Vagina (tissue), 2 donors: ENCODE results near the gene UNC93A.

Experiments
- CTCF ChIP-seq, 3 experiments: fragments of 450-650 bp in 2 of 3; fragments of 200-600 bp in 1 of 3; sonication (generic) in 1 of 3; IDR thresholded peaks; one replicate each; pipeline ENCODE4 v1.5.1; 2017 to 2019; ENCODE audit warnings: antibody characterized with exemption in 3 of 3, mild to moderate bottlenecking in 2 of 3, moderate library complexity in 2 of 3
- POLR2A ChIP-seq, 2 donors: fragments of 450-650 bp; IDR thresholded peaks; one replicate each; pipeline ENCODE4 v1.6.1; 2017; ENCODE audit warnings: antibody characterized with exemption in 2 of 2, mild to moderate bottlenecking in 2 of 2, moderate library complexity in 2 of 2
- POLR2AphosphoS5 ChIP-seq, 2 donors: sonication (generic); formaldehyde crosslinking; IDR thresholded peaks; one replicate each; pipeline ENCODE4 v1.9.0; 2017; ENCODE audit warnings: antibody characterized with exemption in 2 of 2, mild to moderate bottlenecking in 2 of 2, low read depth in 1 of 2; ENCODE audit not compliant: insufficient read depth in 1 of 2

- TF ChIP-seq POLR2A (IDR thresholded peaks at IDR 0.05) (no peak), CTCF (IDR thresholded peaks at IDR 0.05) (no peak), POLR2AphosphoS5 (IDR thresholded peaks at IDR 0.05; ENCODE audit: insufficient read depth in 1 of 2, low read depth in 1 of 2) (no peak)
Observed at GRCh38 chr6:167325766-167326165, 34.7 kb downstream of the UNC93A start.
